ENCODE results near the gene GPSM3. TPM values are rescaled to one million over a fixed set of nuclear protein-coding genes. Genes with fewer than 3 reads are reported as not detected.

The GPSM3 gene
- total RNA-seq, 1 experiment from 2014 or later: 10.0 TPM

DNA sequence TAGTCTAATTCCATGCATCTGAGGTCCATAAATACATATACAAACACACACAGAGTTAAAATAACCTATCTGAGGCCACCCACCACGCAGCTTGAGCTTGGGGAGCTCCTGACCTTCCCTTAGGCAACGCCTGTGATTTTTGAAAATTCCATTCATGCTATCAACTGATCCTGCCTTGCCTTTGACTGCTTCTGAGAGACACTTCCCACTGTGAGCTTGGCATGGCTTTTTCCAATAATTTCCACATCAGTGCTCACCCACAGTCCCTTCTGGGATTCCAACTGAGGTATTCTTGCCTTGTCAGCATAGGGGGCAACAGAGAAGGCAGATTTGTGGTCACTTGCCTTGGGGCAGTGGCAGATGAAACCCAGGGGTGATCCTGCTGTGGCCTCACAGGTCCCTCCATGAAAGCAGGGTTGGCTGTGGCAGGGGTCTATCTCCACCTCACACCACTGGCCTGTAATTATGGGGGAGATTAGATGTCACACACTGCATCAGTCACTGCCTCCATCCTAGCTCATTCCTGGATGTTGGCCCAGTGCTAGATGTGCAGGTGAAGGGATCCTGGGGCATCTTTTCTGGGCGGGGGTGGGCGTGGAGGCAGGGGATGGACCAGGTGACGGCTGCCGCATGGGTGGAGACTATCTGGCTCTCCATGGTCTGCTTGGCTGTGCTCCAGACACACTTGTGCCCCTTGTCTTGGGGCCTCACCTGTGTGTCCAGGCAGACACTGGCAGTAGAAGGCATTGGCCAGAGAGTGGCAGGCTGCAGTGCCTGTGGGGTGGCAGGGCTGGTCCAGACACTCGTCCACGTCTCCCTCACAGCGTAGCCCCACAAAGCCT is 11.2 kb upstream of the GPSM3 start:
- ChIA-PET CTCF (interaction anchor here (0.7 kb wide), 1 partner anchor 988 kb away, joined by 3 read pairs; the partner anchor contains the start of gene COL11A2), POLR2A (no interaction called here)
- DNase-seq (ENCODE audit: low spot score) (no peak), ATAC-seq (no peak)
- Mint-ChIP-seq H3K9me3 (peaks cover 7% of the 10 kb centered on the region; the same call in 1 of the 2 replicates), H3K36me3 (no peaks in the 10 kb centered on the region), H3K4me1 (no peaks in the 10 kb centered on the region), H3K27ac (no peak overlapping the region), H3K27me3 (ENCODE audit: low read depth) (peaks cover 6% of the 10 kb centered on the region), H3K4me3 (no peak overlapping the region)
- TF ChIP-seq EMX1 (CRISPR knock-in tag; IDR thresholded peaks at IDR 0.05) (no peak), ESRRA (CRISPR knock-in tag; IDR thresholded peaks at IDR 0.05; ENCODE audit: borderline replicate concordance) (no peak), FOXP1 (CRISPR knock-in tag; IDR thresholded peaks at IDR 0.05; ENCODE audit: borderline replicate concordance) (0 out of 2 replicates have a peak, but pooled peaks have one; percentile 28)

DNA sequence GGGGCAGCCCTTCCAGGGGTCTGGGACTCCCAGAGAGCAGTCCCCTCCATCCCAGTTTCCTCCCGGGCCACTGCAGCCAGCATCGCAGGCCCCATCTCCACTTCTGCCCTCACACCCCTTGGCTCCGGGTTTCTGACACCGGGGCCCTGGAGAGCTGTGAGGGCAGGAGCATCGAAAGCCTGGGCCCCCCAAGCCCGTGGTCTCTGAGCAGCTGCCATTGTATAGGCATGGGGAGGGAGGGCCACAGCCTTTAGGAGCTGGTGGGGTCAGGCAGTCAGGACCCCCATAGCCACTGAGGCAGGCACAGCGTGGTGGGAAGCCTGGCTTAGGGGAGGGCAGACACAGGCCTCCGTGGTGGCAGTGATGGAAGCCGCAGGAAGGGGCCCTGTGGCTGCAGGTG is 9.7 kb upstream of the GPSM3 start:
- no peak for TF ChIP-seq ZBTB21 (CRISPR knock-in tag; IDR thresholded peaks at IDR 0.05; ENCODE audit: borderline replicate concordance)
- TF ChIP-seq, protein P1, sequence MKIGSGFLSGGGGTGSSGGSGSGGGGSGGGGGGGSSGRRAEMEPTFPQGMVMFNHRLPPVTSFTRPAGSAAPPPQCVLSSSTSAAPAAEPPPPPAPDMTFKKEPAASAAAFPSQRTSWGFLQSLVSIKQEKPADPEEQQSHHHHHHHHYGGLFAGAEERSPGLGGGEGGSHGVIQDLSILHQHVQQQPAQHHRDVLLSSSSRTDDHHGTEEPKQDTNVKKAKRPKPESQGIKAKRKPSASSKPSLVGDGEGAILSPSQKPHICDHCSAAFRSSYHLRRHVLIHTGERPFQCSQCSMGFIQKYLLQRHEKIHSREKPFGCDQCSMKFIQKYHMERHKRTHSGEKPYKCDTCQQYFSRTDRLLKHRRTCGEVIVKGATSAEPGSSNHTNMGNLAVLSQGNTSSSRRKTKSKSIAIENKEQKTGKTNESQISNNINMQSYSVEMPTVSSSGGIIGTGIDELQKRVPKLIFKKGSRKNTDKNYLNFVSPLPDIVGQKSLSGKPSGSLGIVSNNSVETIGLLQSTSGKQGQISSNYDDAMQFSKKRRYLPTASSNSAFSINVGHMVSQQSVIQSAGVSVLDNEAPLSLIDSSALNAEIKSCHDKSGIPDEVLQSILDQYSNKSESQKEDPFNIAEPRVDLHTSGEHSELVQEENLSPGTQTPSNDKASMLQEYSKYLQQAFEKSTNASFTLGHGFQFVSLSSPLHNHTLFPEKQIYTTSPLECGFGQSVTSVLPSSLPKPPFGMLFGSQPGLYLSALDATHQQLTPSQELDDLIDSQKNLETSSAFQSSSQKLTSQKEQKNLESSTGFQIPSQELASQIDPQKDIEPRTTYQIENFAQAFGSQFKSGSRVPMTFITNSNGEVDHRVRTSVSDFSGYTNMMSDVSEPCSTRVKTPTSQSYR (CRISPR knock-in tag; IDR thresholded peaks at IDR 0.05): no peak
- no peak for TF ChIP-seq PRRX2 (CRISPR knock-in tag; IDR thresholded peaks at IDR 0.05)
- no peak for TF ChIP-seq ESRRA (CRISPR knock-in tag; IDR thresholded peaks at IDR 0.05; ENCODE audit: borderline replicate concordance)
- ATAC-seq (no peak), DNase-seq (ENCODE audit: low spot score) (no peak)
- H3K9me3 Mint-ChIP-seq: peaks cover 7% of the 10 kb centered on the region; the same call in 1 of the 2 replicates
- peaks cover 3% of the 10 kb centered on the region for H3K27me3 Mint-ChIP-seq (ENCODE audit: low read depth)
- ChIA-PET CTCF (no interaction called here), POLR2A (no interaction called here)
- no peak overlapping the region for H3K27ac Mint-ChIP-seq
- H3K4me1 Mint-ChIP-seq: peaks cover 2% of the 10 kb centered on the region
- no peak overlapping the region for H3K4me3 Mint-ChIP-seq
- no peaks in the 10 kb centered on the region for H3K36me3 Mint-ChIP-seq

DNA sequence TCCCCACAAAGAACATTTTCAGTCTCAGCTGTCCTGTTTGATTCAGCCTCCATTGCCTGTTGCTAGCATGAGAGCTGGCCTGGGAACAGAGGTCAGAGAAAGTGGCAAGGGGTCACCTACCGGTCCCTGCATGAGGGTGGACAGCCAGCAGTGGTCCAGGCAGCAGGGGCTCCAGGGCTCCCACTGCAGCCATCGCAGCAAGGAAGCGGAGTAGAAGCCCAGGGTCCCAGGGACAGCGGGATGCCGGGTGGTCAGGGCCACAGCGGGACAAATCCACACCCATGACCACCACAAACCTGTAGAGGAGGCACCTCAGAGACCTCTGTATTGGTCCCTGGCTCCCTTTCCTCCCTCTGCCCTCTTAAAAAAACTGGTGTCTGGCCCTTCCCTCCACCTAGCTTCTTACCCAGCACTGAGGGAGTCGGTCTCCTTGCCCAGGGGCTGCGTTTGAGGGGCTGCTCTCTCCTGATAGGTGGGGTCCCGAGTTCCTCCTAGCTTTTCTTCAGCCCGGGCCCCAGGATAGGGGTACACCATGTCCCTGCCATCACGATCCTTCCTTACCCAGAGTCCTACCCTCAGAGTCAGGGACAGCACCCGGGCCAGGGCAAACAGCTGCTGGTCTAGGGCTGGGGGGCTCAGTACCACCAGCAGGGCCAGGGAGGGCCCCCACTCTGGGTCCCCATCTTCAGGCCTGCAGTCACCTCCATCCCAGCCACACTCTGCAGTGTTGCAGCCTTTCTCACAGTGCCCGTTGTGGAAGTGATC is 8.4 kb upstream of the GPSM3 start:
- POLR2A ChIA-PET: no interaction called here
- Mint-ChIP-seq H3K9me3 (no peaks in the 10 kb centered on the region), H3K27me3 (ENCODE audit: low read depth) (peaks cover 3% of the 10 kb centered on the region), H3K36me3 (no peaks in the 10 kb centered on the region), H3K27ac (no peak overlapping the region), H3K4me1 (peaks cover 8% of the 10 kb centered on the region), H3K4me3 (no peak overlapping the region)
- TF ChIP-seq, protein P2, sequence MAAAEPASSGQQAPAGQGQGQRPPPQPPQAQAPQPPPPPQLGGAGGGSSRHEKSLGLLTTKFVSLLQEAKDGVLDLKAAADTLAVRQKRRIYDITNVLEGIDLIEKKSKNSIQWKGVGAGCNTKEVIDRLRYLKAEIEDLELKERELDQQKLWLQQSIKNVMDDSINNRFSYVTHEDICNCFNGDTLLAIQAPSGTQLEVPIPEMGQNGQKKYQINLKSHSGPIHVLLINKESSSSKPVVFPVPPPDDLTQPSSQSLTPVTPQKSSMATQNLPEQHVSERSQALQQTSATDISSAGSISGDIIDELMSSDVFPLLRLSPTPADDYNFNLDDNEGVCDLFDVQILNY (CRISPR knock-in tag; IDR thresholded peaks at IDR 0.05): no peak
- no peak for DNase-seq (ENCODE audit: low spot score)
- CTCF ChIA-PET: no interaction called here
- ATAC-seq: no peak

DNA sequence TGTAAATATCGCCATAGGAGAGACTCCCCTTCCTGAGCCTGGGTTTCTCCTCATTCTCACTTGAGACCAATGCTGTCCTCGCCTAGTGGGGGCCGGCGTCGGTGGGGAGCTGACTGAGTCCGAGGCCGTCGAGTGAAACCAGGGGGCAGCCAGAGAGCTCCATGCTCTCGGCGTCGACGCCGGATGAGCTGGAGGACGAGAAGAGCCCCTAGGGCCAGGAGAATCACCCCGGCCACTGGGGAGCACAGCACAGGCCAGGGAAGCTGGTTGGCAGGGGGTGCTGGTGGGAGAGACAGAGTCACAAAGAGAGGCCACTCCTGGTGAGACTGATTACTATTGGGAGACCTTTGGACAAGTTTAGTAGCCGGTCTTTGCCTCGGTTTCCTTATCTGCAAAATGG is 6.4 kb upstream of the GPSM3 start:
- no peaks in the 10 kb centered on the region for H3K9me3 Mint-ChIP-seq
- ATAC-seq (no peak), DNase-seq (ENCODE audit: low spot score) (no peak)
- no peak overlapping the region for H3K4me3 Mint-ChIP-seq
- POLR2A ChIA-PET: no interaction called here
- peaks cover 22% of the 10 kb centered on the region for H3K4me1 Mint-ChIP-seq
- no peak overlapping the region for H3K27ac Mint-ChIP-seq
- peaks cover 3% of the 10 kb centered on the region; the same call in 1 of the 2 replicates for H3K27me3 Mint-ChIP-seq (ENCODE audit: low read depth)
- no peaks in the 10 kb centered on the region for H3K36me3 Mint-ChIP-seq
- CTCF ChIA-PET: no interaction called here
- TF ChIP-seq ATF1 (CRISPR knock-in tag; IDR thresholded peaks at IDR 0.05): no peak
- TF ChIP-seq, protein P3, sequence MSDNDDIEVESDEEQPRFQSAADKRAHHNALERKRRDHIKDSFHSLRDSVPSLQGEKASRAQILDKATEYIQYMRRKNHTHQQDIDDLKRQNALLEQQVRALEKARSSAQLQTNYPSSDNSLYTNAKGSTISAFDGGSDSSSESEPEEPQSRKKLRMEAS (CRISPR knock-in tag; IDR thresholded peaks at IDR 0.05): no peak
- no peak for TF ChIP-seq JAZF1 (CRISPR knock-in tag; IDR thresholded peaks at IDR 0.05)
- TF ChIP-seq, protein P4, sequence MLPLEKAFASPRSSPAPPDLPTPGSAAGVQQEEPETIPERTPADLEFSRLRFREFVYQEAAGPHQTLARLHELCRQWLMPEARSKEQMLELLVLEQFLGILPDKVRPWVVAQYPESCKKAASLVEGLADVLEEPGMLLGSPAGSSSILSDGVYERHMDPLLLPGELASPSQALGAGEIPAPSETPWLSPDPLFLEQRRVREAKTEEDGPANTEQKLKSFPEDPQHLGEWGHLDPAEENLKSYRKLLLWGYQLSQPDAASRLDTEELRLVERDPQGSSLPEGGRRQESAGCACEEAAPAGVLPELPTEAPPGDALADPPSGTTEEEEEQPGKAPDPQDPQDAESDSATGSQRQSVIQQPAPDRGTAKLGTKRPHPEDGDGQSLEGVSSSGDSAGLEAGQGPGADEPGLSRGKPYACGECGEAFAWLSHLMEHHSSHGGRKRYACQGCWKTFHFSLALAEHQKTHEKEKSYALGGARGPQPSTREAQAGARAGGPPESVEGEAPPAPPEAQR (CRISPR knock-in tag; IDR thresholded peaks at IDR 0.05): no peak
- no peak for TF ChIP-seq CREB1 (CRISPR knock-in tag; IDR thresholded peaks at IDR 0.05)
- TF ChIP-seq MXD4 (CRISPR knock-in tag; IDR thresholded peaks at IDR 0.05; ENCODE audit: borderline replicate concordance): no peak
- TF ChIP-seq, protein P5, sequence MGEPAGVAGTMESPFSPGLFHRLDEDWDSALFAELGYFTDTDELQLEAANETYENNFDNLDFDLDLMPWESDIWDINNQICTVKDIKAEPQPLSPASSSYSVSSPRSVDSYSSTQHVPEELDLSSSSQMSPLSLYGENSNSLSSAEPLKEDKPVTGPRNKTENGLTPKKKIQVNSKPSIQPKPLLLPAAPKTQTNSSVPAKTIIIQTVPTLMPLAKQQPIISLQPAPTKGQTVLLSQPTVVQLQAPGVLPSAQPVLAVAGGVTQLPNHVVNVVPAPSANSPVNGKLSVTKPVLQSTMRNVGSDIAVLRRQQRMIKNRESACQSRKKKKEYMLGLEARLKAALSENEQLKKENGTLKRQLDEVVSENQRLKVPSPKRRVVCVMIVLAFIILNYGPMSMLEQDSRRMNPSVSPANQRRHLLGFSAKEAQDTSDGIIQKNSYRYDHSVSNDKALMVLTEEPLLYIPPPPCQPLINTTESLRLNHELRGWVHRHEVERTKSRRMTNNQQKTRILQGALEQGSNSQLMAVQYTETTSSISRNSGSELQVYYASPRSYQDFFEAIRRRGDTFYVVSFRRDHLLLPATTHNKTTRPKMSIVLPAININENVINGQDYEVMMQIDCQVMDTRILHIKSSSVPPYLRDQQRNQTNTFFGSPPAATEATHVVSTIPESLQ (CRISPR knock-in tag; IDR thresholded peaks at IDR 0.05): no peak
- no peak for TF ChIP-seq GABPB1 (CRISPR knock-in tag; IDR thresholded peaks at IDR 0.05)
- no peak for TF ChIP-seq ELF4 (CRISPR knock-in tag; IDR thresholded peaks at IDR 0.05; ENCODE audit: low read depth)
- no peak for TF ChIP-seq ZBTB21 (CRISPR knock-in tag; IDR thresholded peaks at IDR 0.05; ENCODE audit: borderline replicate concordance)
- TF ChIP-seq, protein P6, sequence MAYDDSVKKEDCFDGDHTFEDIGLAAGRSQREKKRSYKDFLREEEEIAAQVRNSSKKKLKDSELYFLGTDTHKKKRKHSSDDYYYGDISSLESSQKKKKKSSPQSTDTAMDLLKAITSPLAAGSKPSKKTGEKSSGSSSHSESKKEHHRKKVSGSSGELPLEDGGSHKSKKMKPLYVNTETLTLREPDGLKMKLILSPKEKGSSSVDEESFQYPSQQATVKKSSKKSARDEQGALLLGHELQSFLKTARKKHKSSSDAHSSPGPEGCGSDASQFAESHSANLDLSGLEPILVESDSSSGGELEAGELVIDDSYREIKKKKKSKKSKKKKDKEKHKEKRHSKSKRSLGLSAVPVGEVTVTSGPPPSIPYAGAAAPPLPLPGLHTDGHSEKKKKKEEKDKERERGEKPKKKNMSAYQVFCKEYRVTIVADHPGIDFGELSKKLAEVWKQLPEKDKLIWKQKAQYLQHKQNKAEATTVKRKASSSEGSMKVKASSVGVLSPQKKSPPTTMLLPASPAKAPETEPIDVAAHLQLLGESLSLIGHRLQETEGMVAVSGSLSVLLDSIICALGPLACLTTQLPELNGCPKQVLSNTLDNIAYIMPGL (CRISPR knock-in tag; IDR thresholded peaks at IDR 0.05): no peak
